ENCODE data around the gene GPR85.
"Not testable (repeated sequence)": the region's sequence is repeated elsewhere in the genome, so short reads cannot be mapped to it uniquely, and the experiment has no call there.

GPR85 gene

GRCh38 chr7:113083816-113084495, 2.7 kb downstream of the GPR85 start:
- no peak for DNase-seq

DNA sequence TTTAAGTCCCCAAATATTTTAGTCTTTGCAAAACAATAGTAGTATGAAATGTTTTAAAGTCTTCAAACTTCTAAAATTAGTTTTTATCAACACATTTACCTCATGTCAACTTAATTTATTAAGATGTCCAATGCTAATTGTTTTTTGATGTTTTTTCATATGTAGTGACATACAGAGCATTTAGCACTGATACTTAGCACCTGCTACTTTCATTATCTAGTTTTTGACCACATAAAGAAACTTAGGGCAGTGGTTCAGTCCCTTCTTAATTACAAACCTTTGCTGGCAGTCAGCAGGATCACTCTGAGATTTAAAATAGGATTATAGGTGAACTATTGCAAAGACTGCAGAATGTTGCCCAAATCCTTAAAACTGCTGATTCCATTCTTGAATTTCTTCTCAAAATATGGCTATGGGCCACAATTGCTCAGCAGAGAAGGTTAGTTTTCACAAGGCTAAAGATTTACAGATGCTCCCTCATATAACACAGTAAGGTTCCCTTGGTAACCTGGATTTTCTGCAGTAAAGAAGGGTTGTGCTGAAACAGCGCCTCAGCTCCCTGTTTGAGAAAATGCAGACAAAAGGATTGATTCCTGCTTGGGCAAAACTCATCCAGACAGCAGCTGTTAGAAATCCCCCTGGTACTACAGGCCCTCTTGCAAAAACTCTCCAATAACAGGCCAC, 3.4 kb downstream of the GPR85 start:
- no peak for DNase-seq

GRCh38 chr7:113078331-113078730, 8.3 kb downstream of the GPR85 start:
- no peak for DNase-seq

- no peak for DNase-seq
Measured at GRCh38 chr7:113076703-113077102, 9.9 kb downstream of the GPR85 start.

- DNase-seq: peak; percentile 76 to 90 (median 87)
Measured at GRCh38 chr7:113071465-113071864, 15.2 kb downstream of the GPR85 start.

DNA sequence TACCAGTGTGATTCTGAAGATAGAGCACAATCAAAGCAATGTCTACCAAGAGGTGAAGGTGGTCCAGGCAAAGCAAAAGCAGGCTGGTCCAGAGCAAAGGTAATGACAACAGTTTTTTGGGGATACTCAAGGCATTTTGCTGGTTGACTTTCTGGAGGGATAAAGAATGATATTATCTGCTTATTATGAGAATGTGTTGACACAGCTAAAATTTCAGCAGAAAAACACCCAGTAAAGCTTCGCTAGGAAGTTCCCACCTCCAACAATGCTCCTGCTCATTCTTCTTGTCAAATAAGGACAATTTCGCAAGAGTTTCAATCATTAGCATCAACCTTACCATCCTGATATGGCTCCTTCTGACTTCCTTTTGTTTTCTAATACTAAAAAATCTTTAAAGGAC, 24.1 kb downstream of the GPR85 start:
- no peak for DNase-seq

DNA sequence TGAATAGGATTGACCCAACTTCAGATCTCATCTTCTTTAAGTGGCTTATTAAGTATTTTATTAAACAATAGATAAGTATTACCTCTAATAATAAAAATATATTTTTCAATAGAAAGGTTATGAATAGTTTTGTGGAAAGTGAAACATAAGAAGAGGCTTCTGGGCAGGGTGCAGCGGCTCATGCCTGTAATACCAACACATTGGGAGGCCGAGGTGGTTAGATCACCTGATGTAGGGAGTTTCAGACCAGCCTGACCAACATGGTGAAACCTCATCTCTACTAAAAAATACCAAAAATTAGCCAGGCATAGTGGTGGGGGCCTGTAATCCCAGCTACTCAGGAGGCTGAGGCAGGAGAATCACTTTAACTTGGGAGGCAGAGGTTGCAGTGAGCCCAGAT, 26.5 kb downstream of the GPR85 start:
- no peak for DNase-seq

DNA sequence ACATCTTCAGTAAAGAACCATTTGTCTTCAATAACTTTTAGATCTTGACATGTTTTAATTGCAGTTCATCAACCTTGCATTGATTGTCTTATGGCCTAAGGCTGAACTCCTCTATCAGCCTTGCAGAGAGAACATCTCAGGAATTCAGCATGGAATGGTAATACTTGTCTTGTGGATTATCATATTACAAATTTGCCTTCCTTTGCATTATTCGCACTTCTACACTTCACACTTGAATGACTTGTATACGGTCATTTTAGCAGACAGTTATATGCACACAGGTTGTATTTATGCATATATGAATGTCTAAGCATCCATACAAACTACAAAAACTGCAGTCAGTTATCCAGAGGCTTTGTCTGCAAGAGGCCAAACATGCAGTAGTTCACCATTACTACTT, 31.7 kb downstream of the GPR85 start:
- no peak for DNase-seq

GRCh38 chr7:113054272-113054671, 32.4 kb downstream of the GPR85 start:
- DNase-seq: not testable (repeated sequence)

GRCh38 chr7:113049221-113049620, 37.4 kb downstream of the GPR85 start:
- not testable (repeated sequence) for DNase-seq

- DNase-seq: no peak
Measured at GRCh38 chr7:113046453-113046852, 40.2 kb downstream of the GPR85 start.

DNA sequence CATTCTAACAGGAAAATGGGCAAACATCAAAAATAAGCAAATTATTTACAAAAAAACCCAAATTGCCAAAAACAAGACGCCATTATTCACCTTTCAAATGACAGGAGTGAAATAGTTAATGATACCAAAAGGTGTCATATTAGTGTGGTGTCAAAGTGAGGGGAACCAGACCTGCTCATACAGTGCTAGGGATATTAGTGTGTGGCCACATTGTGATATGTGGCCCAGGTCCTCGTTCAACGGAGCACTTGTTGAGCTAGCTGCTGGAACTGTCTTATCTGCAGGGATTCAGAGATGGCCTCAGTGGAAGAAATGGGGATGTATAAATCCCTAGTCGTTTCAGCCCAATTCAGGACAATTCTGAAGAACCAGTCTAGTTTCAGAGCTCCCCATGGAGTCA, 41.2 kb downstream of the GPR85 start:
- no peak for DNase-seq

DNA sequence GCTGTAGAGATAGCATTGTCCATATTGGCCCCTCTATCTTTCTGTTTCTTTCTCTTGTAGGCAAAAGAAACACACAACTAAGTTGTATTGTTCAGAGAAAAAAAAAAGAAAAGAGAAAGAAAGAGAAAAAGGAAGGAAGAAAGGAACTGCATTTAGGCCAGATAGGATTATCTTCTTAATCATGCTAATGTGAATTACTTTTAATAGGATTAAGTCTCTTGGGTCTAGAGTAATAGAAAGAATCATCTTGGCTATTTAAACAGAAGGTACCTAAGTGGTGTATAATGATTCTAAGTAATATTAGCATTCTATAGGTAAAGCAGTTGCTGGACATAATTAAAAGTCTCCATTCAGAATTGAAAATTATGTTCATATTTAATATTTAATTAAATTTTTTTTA, 42.2 kb downstream of the GPR85 start:
- no peak for DNase-seq

- no peak for DNase-seq
Measured at GRCh38 chr7:113040849-113041248, 45.8 kb downstream of the GPR85 start.

DNA sequence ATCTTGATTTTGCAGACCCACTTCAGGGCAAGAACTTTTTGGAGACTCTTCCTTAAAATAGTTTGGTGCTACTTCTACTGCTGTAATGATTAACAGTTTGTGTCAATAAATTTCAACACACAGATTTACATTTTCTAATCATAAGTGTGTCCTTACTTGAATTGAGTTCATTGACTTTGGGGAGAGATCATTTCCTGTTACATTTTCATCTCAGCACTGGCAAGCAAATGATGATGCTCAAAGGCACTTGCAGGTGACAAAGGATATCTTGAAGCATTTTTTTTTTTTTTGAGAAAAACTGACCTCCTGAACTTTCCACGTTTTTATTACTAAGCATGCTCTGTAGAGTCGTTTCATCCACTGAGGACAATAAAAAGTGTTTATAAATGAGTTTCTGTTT, 52.7 kb downstream of the GPR85 start:
- DNase-seq: no peak
